ENCODE results near the gene TPK1.

The TPK1 gene

DNA sequence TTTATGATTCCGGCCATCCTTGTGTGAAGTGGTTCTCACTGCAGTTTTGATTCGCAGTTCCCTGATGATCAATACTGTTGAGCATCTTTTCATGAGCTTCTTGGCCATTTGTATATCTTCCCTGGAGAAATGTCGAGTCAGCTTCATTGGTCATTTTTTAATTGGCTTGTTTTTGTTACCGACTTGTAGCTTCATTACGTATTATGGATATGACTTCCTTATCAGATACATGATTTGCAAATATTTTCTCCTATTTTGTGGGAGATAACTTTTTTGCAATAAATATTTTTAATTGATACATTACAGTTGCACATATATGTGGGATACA lies 27.4 kb upstream of the TPK1 start:
- H3K4me3 ChIP-seq (ENCODE audit: low read depth, low read length) = no peak overlapping the region
- no peak for DNase-seq (ENCODE audit: low read depth)
- TF ChIP-seq, protein P1, sequence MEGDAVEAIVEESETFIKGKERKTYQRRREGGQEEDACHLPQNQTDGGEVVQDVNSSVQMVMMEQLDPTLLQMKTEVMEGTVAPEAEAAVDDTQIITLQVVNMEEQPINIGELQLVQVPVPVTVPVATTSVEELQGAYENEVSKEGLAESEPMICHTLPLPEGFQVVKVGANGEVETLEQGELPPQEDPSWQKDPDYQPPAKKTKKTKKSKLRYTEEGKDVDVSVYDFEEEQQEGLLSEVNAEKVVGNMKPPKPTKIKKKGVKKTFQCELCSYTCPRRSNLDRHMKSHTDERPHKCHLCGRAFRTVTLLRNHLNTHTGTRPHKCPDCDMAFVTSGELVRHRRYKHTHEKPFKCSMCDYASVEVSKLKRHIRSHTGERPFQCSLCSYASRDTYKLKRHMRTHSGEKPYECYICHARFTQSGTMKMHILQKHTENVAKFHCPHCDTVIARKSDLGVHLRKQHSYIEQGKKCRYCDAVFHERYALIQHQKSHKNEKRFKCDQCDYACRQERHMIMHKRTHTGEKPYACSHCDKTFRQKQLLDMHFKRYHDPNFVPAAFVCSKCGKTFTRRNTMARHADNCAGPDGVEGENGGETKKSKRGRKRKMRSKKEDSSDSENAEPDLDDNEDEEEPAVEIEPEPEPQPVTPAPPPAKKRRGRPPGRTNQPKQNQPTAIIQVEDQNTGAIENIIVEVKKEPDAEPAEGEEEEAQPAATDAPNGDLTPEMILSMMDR (IDR thresholded peaks at IDR 0.05; ENCODE audit: low read depth, low read length) = no peak
- TF ChIP-seq MYC (IDR thresholded peaks at IDR 0.05; ENCODE audit: low read depth, low read length) = no peak
- TF ChIP-seq, protein P2, sequence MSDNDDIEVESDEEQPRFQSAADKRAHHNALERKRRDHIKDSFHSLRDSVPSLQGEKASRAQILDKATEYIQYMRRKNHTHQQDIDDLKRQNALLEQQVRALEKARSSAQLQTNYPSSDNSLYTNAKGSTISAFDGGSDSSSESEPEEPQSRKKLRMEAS (IDR thresholded peaks at IDR 0.05; ENCODE audit: low read depth, low read length) = no peak
- TF ChIP-seq POLR2A (IDR thresholded peaks at IDR 0.05; ENCODE audit: extremely low read depth, insufficient read length) = no peak

DNA sequence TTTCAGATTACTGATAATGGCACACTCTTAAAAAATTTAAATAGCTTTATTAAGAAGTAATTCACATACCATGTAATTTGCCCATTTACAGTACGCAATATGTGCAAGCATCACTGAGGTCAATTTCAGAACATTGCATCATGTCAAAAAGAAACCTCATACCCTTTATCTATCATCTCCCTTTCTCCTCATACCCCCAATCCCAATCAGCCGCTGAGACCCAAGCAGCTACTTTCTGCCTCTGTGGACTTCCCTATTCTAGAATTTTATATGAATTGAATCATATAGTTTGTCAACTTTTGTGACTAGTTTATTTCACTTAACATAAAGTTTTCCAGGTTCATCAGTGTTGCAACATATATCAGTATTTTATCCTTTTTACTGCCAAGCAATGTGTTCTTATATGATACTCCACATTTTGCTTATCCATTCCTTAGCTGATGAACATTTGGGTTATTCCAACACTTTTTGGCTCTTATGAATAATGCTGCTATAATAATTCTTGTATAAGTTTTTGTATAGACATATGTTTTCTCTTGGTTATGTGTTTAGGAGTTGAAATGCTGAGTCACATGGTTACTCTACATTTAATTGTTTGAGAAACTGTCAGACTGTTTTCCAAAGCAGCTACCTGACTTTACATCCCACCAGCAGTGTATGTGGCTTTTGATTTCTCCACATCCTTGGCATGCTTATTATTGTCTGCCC lies 26.9 kb upstream of the TPK1 start:
- DNase-seq (ENCODE audit: low read depth) = peak; percentile 34
- TF ChIP-seq, protein P2 (IDR thresholded peaks at IDR 0.05; ENCODE audit: low read depth, low read length) = no peak
- TF ChIP-seq MYC (IDR thresholded peaks at IDR 0.05; ENCODE audit: low read depth, low read length) (no peak), POLR2A (IDR thresholded peaks at IDR 0.05; ENCODE audit: extremely low read depth, insufficient read length) (no peak)
- TF ChIP-seq, protein P1 (IDR thresholded peaks at IDR 0.05; ENCODE audit: low read depth, low read length) = no peak
- H3K4me3 ChIP-seq (ENCODE audit: low read depth, low read length) = no peak overlapping the region

DNA sequence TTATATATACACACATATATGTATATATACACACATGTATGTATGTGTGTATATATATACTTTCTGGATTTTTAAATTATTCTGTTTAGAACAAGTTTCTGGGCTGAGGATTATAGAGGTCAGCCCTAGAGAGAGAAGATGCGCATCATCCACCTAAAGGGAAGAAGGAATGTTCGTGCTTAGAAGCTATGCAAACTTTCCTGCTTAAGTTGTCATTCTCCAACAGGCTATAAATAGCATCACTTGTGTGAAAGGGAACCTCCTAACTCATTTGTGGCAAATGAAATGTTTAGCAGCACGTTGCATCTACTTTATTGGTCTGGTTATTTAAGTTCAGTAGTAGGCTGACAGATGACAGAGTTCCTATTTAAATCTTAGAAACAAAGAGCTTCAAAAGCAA lies 23.9 kb upstream of the TPK1 start:
- TF ChIP-seq, protein P1 (IDR thresholded peaks at IDR 0.05; ENCODE audit: low read depth, low read length) = no peak
- H3K4me3 ChIP-seq (ENCODE audit: low read depth, low read length) = no peak overlapping the region
- DNase-seq (ENCODE audit: low read depth) = no peak

DNA sequence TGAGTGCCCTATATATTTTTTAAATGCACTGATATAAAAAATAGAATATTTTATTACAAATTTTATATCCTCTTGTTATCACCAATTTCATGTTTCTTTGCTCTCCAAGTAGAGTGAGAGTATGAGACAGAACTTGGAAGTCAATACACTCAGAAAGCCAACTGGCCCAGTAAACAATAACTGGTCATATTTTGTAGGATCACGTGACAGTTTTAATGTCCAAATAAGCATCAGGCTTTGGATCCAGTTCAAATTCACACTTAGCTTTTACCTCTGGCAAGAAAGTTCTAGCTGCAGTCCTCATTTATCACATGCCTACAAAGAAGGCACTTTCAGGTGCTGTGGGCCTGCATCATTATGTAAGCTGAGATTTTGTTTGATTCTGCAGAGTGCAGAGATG lies 21.6 kb upstream of the TPK1 start:
- DNase-seq (ENCODE audit: low read depth) = no peak

DNA sequence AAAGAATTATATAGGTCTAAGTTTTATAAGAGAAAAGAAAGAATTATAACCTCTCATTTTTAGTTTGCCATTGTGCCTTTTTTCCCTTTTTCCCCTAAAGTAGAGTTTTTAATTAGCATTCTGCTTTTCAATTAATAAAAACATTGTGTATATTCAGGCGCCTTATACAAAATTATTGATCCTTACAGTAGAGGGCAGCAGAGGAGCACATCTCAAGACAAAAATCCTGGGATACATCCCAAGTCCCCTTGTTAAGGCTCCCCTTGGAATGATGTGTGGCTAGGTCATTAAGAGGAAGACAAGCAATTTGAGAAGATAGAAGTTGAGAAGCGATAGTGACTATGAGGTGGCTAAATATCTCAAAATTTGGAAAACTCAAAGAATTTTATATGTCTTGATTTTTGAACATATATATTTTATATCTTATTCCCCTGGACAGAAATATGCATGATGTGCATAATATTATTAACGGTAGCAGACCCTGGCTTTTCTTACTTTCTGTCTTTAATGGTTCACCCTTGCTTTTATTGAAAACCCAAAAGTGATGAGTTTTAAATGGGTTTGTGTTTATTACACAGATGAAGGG lies 19.1 kb upstream of the TPK1 start:
- DNase-seq (ENCODE audit: low read depth) = peak; percentile 34
- TF ChIP-seq, protein P1 (IDR thresholded peaks at IDR 0.05; ENCODE audit: low read depth, low read length) = peak; percentile 26
- no peak for TF ChIP-seq MYC (IDR thresholded peaks at IDR 0.05; ENCODE audit: low read depth, low read length)
- H3K4me3 ChIP-seq (ENCODE audit: low read depth, low read length) = no peak overlapping the region

More for the DNA sequence above, 21.6 kb upstream of the TPK1 start:
- no peak overlapping the region for H3K4me3 ChIP-seq (ENCODE audit: low read depth, low read length)
- TF ChIP-seq MYC (IDR thresholded peaks at IDR 0.05; ENCODE audit: low read depth, low read length) = no peak
- TF ChIP-seq, protein P1 (IDR thresholded peaks at IDR 0.05; ENCODE audit: low read depth, low read length) = no peak

DNA sequence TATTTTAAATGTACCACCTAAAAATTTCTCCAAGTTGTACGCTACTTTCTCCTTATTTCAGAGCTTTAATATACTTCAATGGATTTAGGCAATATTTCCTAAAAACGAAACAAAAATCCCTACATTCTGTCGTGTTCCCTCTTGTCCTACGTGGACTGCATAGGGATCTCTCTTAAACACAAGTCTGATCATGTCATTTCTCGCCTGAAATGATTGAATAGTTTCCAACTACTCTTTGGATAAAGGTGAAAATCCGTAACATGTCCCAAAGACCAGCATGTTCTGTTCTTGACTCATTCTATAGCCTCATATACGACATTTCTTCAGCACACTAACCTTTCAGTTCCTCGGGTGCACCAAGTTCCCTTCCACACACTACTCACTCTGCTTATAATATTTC lies 17.7 kb upstream of the TPK1 start:
- TF ChIP-seq, protein P2 (IDR thresholded peaks at IDR 0.05; ENCODE audit: low read depth, low read length) = no peak
- TF ChIP-seq MYC (IDR thresholded peaks at IDR 0.05; ENCODE audit: low read depth, low read length) (no peak), POLR2A (IDR thresholded peaks at IDR 0.05; ENCODE audit: extremely low read depth, insufficient read length) (no peak)
- TF ChIP-seq, protein P1 (IDR thresholded peaks at IDR 0.05; ENCODE audit: low read depth, low read length) = no peak
- no peak for DNase-seq (ENCODE audit: low read depth)
- H3K4me3 ChIP-seq (ENCODE audit: low read depth, low read length) = no peak overlapping the region

Measured in NB4 (cell line).